GM06990 (cell line): Measurements from ENCODE around the gene TMEM182.

Experiments used
- DNase-seq: peaks from one replicate; pipeline ENCODE4 v3.0.0-alpha.2; 2011; ENCODE audit not compliant: insufficient read length; ENCODE audit errors: extremely low read depth
- H3K27me3 ChIP-seq: replicated peaks from 2 replicates; pipeline ENCODE4 v1.6.0; 2011; ENCODE audit warnings: low read length; ENCODE audit not compliant: control insufficient read depth, insufficient read depth
- H3K36me3 ChIP-seq: 2 replicates; pipeline ENCODE4 v1.5.1; 2011; ENCODE audit warnings: low read length; ENCODE audit not compliant: control insufficient read depth, insufficient read depth
- H3K4me3 ChIP-seq: replicated peaks from 2 replicates; pipeline ENCODE4 v1.5.1; 2011; ENCODE audit warnings: low read depth, mild to moderate bottlenecking, control low read depth, low read length
- CTCF ChIP-seq: IDR thresholded peaks from 2 replicates; pipeline ENCODE4 v1.5.1; 2011; ENCODE audit warnings: low read length, control low read depth, mild to moderate bottlenecking, inconsistent platforms; ENCODE audit not compliant: insufficient read depth, poor library complexity, severe bottlenecking

The TMEM182 gene

GRCh38 chr2:102782933-102783332, 21.1 kb downstream of the TMEM182 start:
- Histone ChIP-seq H3K36me3 (no peaks in the 10 kb centered on the region), H3K27me3 (no peaks in the 10 kb centered on the region), H3K4me3 (no peak overlapping the region)
- no peak for TF ChIP-seq CTCF
- no peak for DNase-seq

GRCh38 chr2:102783506-102784183, 21.8 kb downstream of the TMEM182 start:
- H3K4me3 ChIP-seq: no peak overlapping the region
- no peaks in the 10 kb centered on the region for H3K27me3 ChIP-seq
- no peaks in the 10 kb centered on the region for H3K36me3 ChIP-seq
- no peak for TF ChIP-seq CTCF
- no peak for DNase-seq

- no peak for TF ChIP-seq CTCF
- H3K4me3 ChIP-seq: no peak overlapping the region
- no peaks in the 10 kb centered on the region for H3K27me3 ChIP-seq
- H3K36me3 ChIP-seq: no peaks in the 10 kb centered on the region
- DNase-seq: no peak
These were observed 23.1 kb downstream of the TMEM182 start for GRCh38 chr2:102784940-102785339.

- H3K36me3 ChIP-seq: no peaks in the 10 kb centered on the region
- no peak for TF ChIP-seq CTCF
- no peak for DNase-seq
- H3K27me3 ChIP-seq: no peaks in the 10 kb centered on the region
- no peak overlapping the region for H3K4me3 ChIP-seq
These were observed 26.5 kb downstream of the TMEM182 start for GRCh38 chr2:102788216-102788884.

GRCh38 chr2:102788885-102789260, 27.0 kb downstream of the TMEM182 start:
- H3K27me3 ChIP-seq: no peaks in the 10 kb centered on the region
- DNase-seq: no peak
- no peak overlapping the region for H3K4me3 ChIP-seq
- TF ChIP-seq CTCF: no peak
- no peaks in the 10 kb centered on the region for H3K36me3 ChIP-seq
